Esophagus muscularis mucosa (tissue), 4 donors: ENCODE results near the gene SIPA1L3.

Source experiments
- CTCF ChIP-seq, 3 experiments: fragments of 200-600 bp in 2 of 3; fragments of 450-650 bp in 1 of 3; sonication (generic) in 2 of 3; IDR thresholded peaks; one replicate each; pipeline ENCODE4 v1.5.1; 2017 to 2019; ENCODE audit warnings: antibody characterized with exemption in 3 of 3, mild to moderate bottlenecking in 2 of 3, moderate library complexity in 1 of 3
- EP300 ChIP-seq: sonication (generic); formaldehyde crosslinking; IDR thresholded peaks from one replicate; pipeline ENCODE4 v1.6.1; 2017; ENCODE audit warnings: antibody characterized with exemption
- POLR2A ChIP-seq: fragments of 450-650 bp; IDR thresholded peaks from one replicate; pipeline ENCODE4 v1.6.1; 2017; ENCODE audit warnings: antibody characterized with exemption, moderate library complexity, mild to moderate bottlenecking, low read depth
- POLR2AphosphoS5 ChIP-seq, 2 donors: sonication (generic); formaldehyde crosslinking; IDR thresholded peaks; one replicate each; pipeline ENCODE4 v1.6.1; 2017; ENCODE audit warnings: antibody characterized with exemption in 2 of 2

GRCh38 chr19:37999309-38000213 is 92.6 kb downstream of the SIPA1L3 start:
- no peak for TF ChIP-seq POLR2A
- TF ChIP-seq CTCF (IDR thresholded peaks at IDR 0.05): no peak
- peak; percentile 28 to 42 for TF ChIP-seq POLR2AphosphoS5 (IDR thresholded peaks at IDR 0.05)
- no peak for TF ChIP-seq EP300
